GM18867 (cell line): ENCODE results near the gene SELENOI.
"Not testable (repeated sequence)": the region's sequence is repeated elsewhere in the genome, so short reads cannot be mapped to it uniquely, and the experiment has no call there.

Experiments used
- ATAC-seq: cut with Tn5 transposase; IDR thresholded peaks from one replicate; pipeline ENCODE4 v1.9.1; 2021; ENCODE audit warnings: mild to moderate bottlenecking, moderate library complexity; ENCODE audit not compliant: unreplicated experiment

Gene SELENOI

DNA sequence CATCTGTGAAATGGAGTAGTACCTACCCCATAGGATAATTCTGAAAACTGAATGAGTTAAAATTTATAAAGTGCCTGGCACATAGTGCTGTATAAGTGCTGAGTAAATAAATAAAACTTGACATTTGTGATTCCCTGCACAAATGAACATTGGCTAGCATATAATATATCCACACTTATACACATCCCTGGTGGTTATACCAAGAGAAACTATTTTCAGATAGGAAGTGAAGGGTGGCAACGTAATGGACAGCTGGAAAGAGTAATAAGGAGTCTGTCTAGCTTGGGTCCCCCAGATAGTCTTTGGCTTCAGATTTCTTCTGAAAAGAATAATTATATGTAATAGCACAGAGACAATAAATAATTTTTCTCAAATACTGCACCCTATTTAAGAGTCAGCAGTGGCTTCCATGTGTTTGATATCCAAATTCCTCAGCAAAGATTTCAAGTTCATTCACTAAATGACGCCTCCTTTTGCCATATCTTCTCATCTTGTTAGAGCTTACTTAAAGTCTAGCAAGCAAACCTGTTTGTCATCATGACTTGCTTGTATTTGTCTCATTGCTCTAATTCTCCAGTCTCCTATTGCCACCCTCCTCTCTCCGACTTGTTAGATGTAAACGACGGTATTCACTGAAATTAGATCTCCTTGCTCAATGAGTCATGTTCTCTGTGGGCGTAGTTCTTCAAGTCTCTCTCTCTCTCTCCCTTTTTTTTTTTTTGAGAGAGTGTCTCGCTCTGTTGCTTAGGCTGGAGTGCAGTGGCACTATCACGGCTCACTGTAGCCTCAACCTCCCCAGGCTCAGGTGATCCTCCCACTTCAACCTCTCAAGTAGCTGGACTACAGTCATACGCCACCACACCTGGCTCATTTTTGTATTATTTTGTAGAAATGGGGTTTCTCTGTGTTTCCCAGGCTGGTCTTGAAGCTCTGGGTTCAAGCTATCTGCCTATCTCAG is 9.4 kb downstream of the SELENOI start:
- ATAC-seq = no peak

DNA sequence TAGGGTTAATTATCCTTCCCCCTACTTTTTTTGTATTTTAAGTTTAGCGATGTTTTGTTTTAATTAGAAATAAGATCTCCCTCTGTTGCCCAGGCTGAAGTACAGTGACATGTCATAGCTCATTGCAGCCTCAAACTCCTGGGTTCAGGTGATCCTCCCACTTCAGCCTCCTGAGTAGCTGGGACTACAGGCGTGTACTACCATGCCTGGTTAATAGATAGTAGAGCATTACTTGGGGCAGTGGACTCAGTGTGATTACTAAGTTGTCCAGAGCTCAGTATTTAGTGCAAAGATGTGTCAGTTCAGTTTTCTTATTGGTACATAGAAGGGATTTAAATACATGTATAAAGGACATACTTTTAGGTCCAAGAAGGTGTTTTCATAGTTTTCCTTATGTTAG is 10.2 kb downstream of the SELENOI start:
- ATAC-seq = no peak

DNA sequence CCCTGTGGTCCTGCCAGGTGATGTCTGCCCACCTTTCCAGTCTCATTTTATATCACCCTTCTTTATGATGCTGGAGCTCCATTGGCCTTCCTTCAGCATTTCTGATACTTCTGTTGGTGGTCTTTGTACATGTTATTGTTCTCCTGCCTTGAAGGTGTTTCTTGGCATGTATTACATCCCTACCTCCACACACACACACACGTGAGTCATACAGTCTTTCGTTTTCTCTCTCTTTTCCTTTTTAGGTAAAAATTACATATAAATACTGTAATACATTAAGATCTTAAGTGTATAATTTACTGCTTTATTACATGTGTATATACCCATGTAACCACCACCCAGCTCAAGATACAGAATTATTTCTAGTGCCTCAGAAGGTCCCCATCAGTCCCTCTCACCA is 10.8 kb downstream of the SELENOI start:
- ATAC-seq = no peak

DNA sequence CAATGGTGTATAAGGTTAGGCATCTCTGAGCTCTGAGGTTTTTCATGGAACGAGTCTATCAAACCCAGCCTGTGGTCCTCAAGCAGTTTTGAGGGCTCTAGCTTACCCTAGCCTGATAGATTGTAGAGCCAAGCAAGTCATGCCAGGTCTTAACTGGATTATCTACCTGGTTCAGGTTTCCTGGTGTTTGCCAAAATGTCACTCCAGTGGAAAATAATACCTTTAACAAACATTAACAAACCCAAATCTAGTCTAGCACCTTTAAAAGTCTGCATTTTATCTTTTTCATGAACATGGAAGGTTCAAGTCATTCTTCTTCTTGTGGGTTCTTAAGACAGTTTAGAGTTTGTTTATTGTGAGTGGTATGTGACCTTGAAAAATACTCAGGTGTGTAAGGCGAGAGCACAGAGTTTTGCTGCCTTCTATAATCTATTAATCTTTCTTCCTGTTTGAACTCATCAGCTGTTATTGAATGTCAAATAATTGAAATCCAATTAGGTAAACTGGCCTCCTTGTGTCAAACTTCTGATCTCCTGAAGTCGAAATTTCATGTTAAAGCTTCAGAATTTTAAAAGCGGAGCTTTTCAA is 14.0 kb downstream of the SELENOI start:
- no peak for ATAC-seq

DNA sequence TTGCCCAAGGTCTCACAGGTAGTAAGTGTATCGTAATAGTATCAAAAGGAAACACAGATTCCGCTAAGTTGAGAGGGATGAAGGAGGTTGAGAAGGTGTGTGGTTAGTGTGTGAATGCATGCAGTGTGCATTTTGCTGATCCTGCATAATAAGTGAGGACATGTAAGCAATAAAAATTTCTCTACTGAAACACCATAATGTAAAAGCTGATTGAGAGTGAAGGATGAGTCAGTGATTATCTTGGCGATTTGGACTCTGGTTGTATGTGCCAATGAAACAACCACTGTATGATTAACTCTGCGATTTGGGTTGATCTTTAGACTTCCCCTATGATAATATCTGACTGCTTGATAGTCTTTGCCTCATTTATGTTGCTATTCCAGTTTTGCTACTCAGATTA is 17.4 kb downstream of the SELENOI start:
- ATAC-seq = no peak

DNA sequence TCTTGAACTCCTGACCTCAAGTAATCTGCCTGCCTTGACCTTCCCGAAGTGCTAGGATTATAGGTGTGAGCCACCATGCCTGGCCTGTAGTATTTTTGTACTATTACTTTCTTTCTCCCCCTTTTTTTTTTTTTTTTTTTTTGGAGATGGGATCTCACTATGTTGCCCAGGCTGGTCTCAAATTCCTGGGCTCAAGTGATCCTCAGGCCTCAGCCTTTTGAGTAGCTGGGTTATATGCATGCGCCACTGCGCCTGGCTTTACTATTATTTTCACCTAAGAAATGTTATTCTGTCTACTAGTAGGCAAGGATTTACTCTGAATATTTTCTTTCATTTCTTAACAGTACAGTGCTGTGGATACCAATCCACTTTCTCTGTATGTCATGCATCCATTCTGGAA is 18.0 kb downstream of the SELENOI start:
- ATAC-seq = no peak

DNA sequence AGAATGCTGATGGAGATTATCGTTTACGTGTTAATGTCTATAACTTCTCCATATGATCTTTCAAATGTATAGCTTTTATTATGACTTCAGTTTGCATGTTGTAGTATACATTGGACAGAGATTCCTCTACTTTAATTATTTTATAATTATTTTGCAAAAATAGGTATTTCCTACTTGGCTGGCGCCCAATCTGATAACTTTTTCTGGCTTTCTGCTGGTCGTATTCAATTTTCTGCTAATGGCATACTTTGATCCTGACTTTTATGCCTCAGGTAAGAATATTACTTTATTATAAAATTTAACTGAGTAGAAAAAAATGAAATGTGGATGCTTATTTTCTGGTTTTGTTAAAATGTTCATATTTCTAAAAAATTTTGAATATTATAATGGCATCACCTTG is 18.7 kb downstream of the SELENOI start:
- ATAC-seq = no peak

DNA sequence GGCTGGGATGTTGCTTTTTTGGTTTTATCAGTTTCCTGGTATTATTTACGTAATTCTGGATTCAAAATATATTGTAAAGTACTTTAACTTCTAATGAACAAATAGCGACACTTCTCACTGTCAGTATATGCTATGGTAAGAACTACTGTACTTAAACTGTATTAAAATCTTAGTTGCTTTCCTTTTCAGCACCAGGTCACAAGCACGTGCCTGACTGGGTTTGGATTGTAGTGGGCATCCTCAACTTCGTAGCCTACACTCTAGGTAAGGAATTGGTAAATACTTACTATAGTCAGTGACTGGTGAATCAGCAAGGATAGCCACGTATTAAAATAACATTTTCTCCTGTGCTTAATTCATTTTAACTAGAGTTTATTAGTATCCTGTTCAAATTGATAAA is 21.0 kb downstream of the SELENOI start:
- no peak for ATAC-seq

DNA sequence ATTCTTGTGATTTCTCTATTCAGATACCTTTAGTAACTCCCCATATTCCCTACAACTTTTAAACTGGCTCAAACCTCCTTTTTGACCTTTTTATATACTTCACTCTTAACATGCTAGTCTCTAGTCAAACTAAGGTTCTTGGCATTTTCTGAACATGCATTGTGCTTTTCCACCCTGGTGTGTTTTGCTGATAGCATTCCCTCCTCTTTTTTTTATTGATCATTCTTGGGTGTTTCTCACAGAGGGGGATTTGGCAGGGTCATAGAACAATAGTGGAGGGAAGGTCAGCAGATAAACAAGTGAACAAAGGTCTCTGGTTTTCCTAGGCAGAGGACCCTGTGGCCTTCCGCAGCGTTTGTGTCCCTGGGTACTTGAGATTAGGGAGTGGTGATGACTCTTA is 23.7 kb downstream of the SELENOI start:
- not testable (repeated sequence) for ATAC-seq

DNA sequence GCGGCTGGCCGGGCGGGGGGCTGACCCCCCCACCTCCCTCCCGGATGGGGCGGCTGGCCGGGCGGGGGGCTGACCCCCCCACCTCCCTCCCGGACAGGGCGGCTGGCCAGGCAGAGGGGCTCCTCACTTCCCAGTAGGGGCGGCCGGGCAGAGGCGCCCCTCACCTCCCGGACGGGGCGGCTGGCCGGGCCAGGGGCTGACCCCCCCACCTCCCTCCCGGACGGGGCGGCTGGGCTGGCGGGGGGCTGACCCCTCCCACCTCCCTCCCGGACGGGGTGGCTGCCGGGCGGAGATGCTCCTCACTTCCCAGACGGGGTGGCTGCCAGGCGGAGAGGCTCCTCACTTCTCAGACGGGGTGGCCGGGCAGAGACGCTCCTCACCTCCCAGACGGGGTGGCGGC is 25.0 kb downstream of the SELENOI start:
- not testable (repeated sequence) for ATAC-seq

DNA sequence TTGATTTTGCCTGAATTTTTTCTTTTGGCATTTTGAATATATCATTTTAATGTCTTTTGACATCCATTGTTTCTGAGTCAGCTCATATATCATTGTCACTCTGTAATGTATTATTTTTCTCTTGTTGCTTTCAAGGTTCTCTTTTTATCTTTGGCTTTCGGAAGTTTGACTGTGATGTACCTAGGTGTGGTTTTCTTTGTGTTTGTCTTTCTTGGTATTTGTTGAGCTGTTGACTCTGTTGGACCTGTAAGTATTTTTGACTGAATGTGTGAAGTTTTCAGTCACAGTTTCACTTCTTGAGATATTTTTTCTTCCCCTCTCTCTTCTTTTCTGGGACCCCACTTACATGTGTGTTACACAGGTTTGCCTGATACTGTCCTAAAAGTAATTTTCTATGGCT is 30.9 kb downstream of the SELENOI start:
- ATAC-seq = no peak

DNA sequence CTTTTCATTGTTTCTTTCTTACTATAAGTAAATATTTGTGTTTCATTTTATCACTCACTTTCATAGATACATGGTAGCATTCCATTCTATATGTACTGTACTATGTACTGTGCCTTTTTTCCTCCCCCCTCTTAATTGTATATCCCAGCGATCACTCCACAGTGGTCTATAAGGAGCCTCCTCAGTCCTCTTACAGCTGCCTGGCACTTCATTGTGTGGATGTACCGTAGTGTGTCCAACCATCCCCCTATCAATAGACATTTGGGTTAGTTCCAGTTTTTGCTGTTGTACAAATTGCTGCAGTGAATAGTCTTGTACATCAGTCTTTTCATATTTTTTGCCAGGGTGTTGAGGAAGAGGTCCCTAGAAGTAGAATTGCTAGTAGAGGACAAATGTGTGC is 34.3 kb downstream of the SELENOI start:
- ATAC-seq = no peak

DNA sequence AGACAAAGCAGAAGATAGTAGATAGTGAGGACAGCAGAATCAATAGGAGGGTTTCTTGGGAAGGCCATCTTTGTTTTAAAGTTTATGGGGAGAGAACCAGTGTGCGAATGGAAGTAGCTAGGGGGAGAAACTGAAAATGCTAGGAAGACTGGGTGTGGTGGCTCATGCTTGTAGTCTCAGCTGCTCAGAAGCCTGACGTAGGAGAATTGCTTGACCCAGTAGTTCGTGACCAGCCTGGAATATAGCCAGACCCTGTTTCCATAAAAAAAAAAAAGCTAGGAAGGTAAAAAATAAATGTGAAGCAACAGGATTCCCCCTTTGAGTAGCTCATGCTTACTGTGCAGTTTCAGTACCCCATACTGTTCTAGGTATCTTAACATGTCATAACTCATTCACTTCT is 36.6 kb downstream of the SELENOI start:
- ATAC-seq = no peak

DNA sequence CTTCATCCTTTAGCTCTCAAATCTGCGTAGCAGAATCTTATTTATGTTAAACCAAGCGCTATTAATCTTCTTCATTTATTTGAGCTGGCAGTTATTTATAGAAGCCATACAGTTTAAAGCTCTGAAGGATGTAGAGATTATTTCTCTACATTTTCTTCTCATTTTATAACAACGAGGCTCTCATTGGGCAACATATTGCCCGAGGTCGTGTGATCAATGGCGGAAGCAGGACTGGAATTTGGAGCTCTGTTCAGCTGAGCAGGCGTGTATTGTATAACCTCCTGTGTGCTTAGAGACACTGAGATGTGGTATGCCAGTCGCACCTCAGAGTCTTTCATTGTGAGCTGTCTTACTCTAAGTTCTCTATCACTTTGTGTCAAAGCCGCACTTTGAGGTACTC is 38.2 kb downstream of the SELENOI start:
- ATAC-seq = no peak

DNA sequence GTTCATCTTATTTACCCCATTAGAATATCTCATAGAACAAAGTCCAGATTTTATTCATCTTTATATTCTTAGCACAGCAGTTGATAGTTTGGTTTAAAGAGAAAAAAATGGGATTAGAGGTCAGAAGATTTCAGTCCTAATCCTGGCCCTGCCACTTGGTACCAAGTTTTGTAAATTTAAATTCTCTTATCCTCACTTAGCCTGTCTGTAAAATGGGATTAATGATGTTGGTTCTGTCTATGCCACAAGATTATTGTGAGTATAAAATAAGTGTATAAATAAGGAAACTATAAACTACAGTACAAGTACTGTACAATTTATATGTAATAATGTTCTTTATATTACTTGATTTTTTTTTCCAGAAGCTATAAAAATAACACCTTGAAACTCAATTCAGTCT is 38.7 kb downstream of the SELENOI start:
- no peak for ATAC-seq

DNA sequence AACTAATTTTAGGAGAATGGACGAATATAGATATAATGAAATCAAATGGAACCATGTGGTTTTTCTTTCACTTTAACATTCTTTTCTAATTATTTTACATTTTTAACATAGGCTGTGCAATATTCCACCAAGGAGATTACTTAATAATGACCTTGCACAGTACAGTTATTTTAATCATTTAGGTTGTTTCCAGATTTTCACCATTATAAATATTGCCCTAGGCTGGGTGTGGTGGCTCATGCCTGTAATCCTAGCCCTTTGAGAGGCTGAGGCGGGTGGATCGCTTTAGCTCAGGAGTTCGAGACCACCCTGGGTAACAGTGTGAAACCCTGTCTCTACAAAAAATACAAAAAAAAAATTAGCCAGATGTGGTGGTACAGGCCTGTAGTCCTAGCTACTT is 41.2 kb downstream of the SELENOI start:
- ATAC-seq = no peak

DNA sequence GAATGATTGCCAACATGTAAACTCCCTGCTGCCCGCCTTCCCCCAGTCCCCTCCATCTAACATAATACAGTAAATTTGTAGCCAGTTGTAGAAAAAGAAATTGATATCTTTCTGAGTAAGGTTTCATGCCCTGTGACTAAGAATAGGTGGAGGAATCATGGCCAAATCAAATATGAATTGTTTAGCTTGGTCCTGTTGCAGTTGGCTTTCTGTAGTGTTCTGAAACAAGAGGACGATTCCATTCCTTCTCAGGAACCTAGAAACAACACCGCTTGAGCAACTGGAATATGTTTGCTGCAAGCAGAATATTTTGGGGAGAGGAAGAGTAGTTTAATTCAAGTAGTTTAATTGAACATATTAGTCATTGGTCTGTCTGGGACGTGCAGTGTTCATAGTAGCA is 48.8 kb downstream of the SELENOI start:
- no peak for ATAC-seq

DNA sequence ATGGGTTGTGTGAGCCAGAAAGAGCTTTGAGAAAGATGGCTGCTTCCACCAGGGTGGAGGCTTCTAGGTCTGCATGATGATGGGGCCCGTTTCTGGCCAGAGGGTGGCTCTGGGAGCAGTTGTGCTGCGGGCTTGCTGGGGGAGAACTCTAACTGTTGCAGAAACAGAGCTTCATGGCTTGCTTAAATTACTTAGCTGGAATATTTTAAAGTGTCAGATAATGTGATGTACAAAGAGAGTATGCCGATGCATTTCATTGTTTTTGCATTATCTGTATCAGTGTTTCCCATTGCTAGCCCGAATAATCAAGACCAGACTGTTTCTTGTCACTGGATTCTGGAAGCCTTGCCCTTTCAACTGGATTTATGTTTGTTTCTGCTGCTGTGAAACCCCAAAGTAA is 49.5 kb downstream of the SELENOI start:
- no peak for ATAC-seq

DNA sequence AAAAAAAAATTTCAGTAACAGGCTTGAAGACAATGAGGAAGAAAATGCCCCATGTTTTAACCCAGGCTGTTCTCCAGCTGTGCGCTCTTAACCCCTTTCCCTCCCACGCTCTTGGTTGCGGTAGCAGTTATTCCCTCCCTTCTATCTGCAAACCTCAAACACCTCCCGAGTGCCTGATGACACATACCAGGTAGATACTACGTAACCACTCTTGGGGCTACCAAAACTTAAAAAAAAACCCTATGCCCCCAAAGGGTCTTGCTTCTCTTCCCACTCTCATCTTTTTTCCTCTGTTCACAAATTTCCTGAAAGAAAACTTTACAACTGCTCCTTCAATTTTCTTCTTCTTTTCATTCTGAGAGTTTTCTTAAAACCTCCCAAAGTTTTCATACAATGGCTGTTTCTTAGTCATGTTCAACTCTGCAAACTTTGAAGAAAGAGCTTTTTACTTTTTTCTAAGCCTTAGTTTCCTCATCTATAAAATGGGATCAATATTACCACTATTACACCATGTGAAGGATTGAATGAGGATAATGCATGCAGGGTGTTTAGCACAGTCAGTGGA is 50.9 kb downstream of the SELENOI start:
- ATAC-seq = no peak

DNA sequence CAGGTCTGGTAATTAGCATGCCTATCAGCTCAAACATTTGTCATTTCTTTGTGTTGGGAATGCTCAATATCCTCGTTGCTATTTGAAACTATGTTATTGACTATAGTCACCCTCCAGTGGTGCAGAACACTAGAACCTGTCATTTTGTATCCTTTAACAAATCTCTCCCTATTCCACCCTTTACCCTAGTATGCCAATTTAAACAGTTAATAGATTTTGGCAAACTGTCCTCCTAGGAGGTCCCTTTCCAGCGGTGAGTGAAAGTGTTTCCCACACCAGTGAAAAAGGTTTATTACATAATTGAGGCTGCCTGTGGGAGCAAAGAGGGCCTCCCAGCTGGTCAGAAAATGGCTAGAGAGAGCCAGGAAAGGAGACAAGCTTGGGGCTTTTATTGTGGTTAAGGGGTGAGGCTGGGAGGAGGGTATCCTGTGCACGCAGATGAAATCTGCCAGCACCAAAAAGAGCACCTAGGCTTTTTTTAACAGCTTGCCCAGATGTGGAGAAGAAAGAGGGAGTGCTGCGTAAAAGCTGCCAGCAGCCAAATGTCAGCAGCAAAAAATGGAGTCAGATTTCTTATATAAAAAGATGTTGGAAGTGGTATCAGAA is 53.9 kb downstream of the SELENOI start:
- no peak for ATAC-seq

DNA sequence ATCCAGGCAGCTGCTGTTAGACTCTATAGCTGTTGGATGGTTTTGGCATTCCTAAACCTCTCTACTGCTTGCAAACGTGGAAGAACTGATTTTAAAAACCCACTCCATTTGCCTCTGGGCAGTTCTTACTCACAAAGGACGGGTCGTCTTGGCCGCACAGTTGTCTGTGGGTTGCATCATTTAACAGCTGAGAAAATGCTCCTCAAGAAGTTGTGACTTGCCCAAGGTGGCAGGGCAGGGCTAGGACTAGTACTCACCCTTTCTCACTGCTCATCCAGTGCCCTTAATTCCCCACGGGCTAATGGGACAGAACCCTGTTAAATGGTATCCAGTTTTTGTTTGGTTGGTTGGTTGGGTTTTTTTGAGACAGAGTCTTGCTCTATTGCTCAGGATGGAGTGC is 54.8 kb downstream of the SELENOI start:
- ATAC-seq = no peak
